ENCODE data around the gene ACVR1. TPM values are rescaled to one million over a fixed set of nuclear protein-coding genes. Genes with fewer than 3 reads are reported as not detected.
A peak's percentile ranks its signal among the peaks of the same experiment; 100 is the strongest.

ACVR1 gene
- total and polyA plus RNA-seq, 9 of the 15 experiments (the other 6 are each of a cell fraction or from before 2014, with no cell fraction given): 3.8 to 14.3 (median 6.9) TPM

DNA sequence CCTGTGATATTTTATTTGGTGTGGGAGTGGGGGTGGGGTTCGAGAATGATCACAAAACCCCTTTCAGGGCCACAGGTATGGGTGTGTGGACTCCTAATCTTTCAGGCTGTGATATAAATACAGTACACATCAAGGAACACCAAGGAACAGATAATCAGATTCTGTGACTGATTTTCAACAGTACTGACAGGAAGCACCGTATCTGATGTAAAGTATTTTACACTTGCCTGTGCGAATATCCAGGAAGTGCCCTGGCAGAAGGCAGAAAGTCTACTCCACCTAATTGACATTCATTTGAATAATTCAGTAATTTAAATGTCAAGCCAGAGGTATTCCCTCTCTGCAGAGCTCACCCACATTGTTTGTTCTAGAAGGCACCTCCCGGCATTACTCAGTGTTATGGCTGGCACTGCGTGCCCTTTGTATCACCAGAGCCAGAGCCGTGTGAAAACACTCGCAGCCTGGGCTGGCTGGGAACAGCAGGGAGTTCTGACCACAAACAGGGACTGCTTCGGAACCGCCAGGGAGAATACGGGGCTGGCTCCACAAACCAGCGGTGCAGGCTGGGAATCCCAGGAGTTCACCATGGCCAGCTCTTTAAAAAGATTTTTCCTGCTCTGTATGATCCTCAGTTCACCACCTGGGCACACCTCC is 91.8 kb downstream of the ACVR1 start (continued):
- TF ChIP-seq ZNF583 (CRISPR knock-in tag; IDR thresholded peaks at IDR 0.05) (0 out of 2 replicates have a peak, but pooled peaks have one; percentile 37), ZNF592 (IDR thresholded peaks at IDR 0.05) (peak; percentile 56; the same call in 1 of the 2 replicates), ZNF561 (CRISPR knock-in tag; conservative IDR thresholded peaks at IDR 0.05) (no peak), EP300 (IDR thresholded peaks at IDR 0.05; ENCODE audit: low read length) (peak; percentile 76), HDAC1 (IDR thresholded peaks at IDR 0.05) (peak in 1 of 2 experiments; percentile 33; a peak in 1 of 4 replicates), SMARCA4 (IDR thresholded peaks at IDR 0.05) (peak; percentile 60; the same call in 1 of the 2 replicates)
- TF ChIP-seq, protein P1, sequence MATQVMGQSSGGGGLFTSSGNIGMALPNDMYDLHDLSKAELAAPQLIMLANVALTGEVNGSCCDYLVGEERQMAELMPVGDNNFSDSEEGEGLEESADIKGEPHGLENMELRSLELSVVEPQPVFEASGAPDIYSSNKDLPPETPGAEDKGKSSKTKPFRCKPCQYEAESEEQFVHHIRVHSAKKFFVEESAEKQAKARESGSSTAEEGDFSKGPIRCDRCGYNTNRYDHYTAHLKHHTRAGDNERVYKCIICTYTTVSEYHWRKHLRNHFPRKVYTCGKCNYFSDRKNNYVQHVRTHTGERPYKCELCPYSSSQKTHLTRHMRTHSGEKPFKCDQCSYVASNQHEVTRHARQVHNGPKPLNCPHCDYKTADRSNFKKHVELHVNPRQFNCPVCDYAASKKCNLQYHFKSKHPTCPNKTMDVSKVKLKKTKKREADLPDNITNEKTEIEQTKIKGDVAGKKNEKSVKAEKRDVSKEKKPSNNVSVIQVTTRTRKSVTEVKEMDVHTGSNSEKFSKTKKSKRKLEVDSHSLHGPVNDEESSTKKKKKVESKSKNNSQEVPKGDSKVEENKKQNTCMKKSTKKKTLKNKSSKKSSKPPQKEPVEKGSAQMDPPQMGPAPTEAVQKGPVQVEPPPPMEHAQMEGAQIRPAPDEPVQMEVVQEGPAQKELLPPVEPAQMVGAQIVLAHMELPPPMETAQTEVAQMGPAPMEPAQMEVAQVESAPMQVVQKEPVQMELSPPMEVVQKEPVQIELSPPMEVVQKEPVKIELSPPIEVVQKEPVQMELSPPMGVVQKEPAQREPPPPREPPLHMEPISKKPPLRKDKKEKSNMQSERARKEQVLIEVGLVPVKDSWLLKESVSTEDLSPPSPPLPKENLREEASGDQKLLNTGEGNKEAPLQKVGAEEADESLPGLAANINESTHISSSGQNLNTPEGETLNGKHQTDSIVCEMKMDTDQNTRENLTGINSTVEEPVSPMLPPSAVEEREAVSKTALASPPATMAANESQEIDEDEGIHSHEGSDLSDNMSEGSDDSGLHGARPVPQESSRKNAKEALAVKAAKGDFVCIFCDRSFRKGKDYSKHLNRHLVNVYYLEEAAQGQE (IDR thresholded peaks at IDR 0.05; ENCODE audit: borderline replicate concordance): no peak
- TF ChIP-seq, protein P1 (CRISPR knock-in tag; IDR thresholded peaks at IDR 0.05; ENCODE audit: low read depth): no peak
- TF ChIP-seq, protein P2, sequence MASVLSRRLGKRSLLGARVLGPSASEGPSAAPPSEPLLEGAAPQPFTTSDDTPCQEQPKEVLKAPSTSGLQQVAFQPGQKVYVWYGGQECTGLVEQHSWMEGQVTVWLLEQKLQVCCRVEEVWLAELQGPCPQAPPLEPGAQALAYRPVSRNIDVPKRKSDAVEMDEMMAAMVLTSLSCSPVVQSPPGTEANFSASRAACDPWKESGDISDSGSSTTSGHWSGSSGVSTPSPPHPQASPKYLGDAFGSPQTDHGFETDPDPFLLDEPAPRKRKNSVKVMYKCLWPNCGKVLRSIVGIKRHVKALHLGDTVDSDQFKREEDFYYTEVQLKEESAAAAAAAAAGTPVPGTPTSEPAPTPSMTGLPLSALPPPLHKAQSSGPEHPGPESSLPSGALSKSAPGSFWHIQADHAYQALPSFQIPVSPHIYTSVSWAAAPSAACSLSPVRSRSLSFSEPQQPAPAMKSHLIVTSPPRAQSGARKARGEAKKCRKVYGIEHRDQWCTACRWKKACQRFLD (CRISPR knock-in tag; IDR thresholded peaks at IDR 0.05): peak; percentile 82
- TF ChIP-seq, protein P3, sequence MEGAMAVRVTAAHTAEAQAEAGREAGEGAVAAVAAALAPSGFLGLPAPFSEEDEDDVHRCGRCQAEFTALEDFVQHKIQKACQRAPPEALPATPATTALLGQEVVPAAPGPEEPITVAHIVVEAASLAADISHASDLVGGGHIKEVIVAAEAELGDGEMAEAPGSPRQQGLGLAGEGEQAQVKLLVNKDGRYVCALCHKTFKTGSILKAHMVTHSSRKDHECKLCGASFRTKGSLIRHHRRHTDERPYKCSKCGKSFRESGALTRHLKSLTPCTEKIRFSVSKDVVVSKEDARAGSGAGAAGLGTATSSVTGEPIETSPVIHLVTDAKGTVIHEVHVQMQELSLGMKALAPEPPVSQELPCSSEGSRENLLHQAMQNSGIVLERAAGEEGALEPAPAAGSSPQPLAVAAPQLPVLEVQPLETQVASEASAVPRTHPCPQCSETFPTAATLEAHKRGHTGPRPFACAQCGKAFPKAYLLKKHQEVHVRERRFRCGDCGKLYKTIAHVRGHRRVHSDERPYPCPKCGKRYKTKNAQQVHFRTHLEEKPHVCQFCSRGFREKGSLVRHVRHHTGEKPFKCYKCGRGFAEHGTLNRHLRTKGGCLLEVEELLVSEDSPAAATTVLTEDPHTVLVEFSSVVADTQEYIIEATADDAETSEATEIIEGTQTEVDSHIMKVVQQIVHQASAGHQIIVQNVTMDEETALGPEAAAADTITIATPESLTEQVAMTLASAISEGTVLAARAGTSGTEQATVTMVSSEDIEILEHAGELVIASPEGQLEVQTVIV (CRISPR knock-in tag; IDR thresholded peaks at IDR 0.05; ENCODE audit: borderline replicate concordance): peak; percentile 39; the same call in 1 of the 2 replicates

Data from K562 (cell line).